ENCODE measurements around the gene SLC13A2. TPM values are rescaled to one million over a fixed set of nuclear protein-coding genes. Genes with fewer than 3 reads are reported as not detected.

SLC13A2 gene
- total and polyA plus RNA-seq, 2 of the 4 experiments (the other 2 are of a cell fraction), result not detected

DNA sequence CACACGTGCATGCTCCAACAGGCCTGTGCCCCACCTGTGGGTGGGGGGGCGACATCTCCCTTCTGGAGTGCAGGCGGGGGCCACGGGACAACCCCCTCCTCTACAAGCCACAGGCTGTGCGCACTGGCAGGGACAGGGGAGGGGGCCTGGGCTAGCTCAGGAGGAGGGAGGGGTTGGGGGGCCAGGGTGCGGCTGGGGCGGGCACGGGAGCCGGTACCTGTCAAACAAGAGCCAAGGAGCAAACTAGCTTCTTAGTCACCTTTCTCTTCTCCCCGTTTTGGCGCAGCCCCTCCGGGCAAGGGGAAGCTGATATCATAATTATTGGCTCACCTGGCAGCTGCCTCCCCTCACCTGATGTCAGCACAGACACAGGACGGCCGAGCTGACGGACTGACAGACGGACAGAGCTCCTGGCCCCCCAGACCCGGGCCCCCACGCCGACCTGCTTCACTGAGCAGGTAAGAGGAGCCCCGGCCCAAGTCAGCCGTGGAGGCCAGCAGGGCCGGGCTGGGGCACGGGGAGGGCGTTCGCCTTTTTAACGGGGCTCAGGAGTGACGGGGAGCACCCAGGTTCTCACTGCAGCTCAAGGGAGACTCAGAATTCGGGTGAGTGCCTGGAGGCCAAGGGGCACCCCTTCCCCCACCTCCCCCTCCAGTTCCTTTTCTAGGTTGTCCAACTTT is 32.7 kb downstream of the SLC13A2 start, which contains the start of gene FOXN1:
FOXN1 (plus strand) TSS at position 363 of the 680 bp plus-strand sequence. CDS start 17,622 bp downstream, outside the sequence.
- dilution Hi-C loops (cut with HindIII; ENCODE audit: low sequenced_read_pairs, unreplicated experiment), result no loop called here
- no TSS peak for BruUV-seq (replicated peaks)
- Histone ChIP-seq H4K8ac (ENCODE audit: low read depth in 2 of 2, low read length in 2 of 2) (no peak within 1 kb of the TSS), H3K23ac (ENCODE audit: low read depth, low read length) (no peak within 1 kb of the TSS), H2BK15ac (ENCODE audit: low read depth, low read length) (no peak within 1 kb of the TSS), H3K14ac (replicated peaks; ENCODE audit: low read depth, low read length) (no peak within 1 kb of the TSS), H3K79me1 (ENCODE audit: low read depth in 1 of 2, low read length in 2 of 2) (no peaks in the 10 kb centered on the region), H2AK5ac (ENCODE audit: low read depth, low read length) (no peak within 1 kb of the TSS), H3K27me3 (ENCODE audit: control insufficient read depth, insufficient read depth, low read length) (peaks cover 84% of the 10 kb centered on the region), H2AFZ (replicated peaks; ENCODE audit: low read length, poor library complexity) (no peak within 1 kb of the TSS), H3K4me3 (ENCODE audit: insufficient read depth, low read depth, low read length) (no peak within 1 kb of the TSS), H3K27ac (ENCODE audit: insufficient read depth, low read length) (no peak within 1 kb of the TSS), H4K5ac (ENCODE audit: low read depth, low read length) (no peak within 1 kb of the TSS), H2BK20ac (ENCODE audit: low read depth, low read length) (no peak within 1 kb of the TSS), H3K18ac (ENCODE audit: low read depth, low read length) (no peak within 1 kb of the TSS), H3K36me3 (ENCODE audit: control insufficient read depth, insufficient read depth, low read length) (no peaks in the 10 kb centered on the region), H2BK5ac (ENCODE audit: low read depth, low read length, poor library complexity, severe bottlenecking) (no peak within 1 kb of the TSS), H4K20me1 (ENCODE audit: insufficient read depth, low read length) (no peaks in the 10 kb centered on the region), H3K4ac (ENCODE audit: low read depth, low read length) (no peak within 1 kb of the TSS), H3K9ac (ENCODE audit: low read depth, low read length) (no peak within 1 kb of the TSS), H2AK9ac (replicated peaks; ENCODE audit: low read depth, low read length, poor library complexity) (no peak within 1 kb of the TSS), H3K4me2 (ENCODE audit: low read depth, low read length) (no peak within 1 kb of the TSS), H2BK120ac (ENCODE audit: low read depth, low read length) (no peak within 1 kb of the TSS), H3K4me1 (ENCODE audit: control insufficient read depth, insufficient read depth, low read length) (no peaks in the 10 kb centered on the region), H4K91ac (ENCODE audit: insufficient read depth, low read depth, low read length) (no peak within 1 kb of the TSS), H3K9me1 (ENCODE audit: insufficient read depth, low read length) (0 out of 2 replicates have a peak, but pooled peaks cover 9% of the 10 kb centered on the region), H3K56ac (ENCODE audit: extremely low read depth, insufficient read depth, low read length) (no peak within 1 kb of the TSS), H3K9me3 (ENCODE audit: control insufficient read depth, insufficient read depth, low read length) (no peaks in the 10 kb centered on the region)
- ChIA-PET CTCF (no interaction called here), POLR2A (ENCODE audit: unreplicated experiment) (no interaction called here)
- in situ Hi-C loops (cut with MboI; ENCODE audit: low sequenced_read_pairs), result no loop called here
- DNase-seq (no peak), ATAC-seq (ENCODE audit: low read depth) (no peak)
- TF ChIP-seq RAD21 (IDR thresholded peaks at IDR 0.05; ENCODE audit: low read length), result no peak
- TF ChIP-seq, protein P1, sequence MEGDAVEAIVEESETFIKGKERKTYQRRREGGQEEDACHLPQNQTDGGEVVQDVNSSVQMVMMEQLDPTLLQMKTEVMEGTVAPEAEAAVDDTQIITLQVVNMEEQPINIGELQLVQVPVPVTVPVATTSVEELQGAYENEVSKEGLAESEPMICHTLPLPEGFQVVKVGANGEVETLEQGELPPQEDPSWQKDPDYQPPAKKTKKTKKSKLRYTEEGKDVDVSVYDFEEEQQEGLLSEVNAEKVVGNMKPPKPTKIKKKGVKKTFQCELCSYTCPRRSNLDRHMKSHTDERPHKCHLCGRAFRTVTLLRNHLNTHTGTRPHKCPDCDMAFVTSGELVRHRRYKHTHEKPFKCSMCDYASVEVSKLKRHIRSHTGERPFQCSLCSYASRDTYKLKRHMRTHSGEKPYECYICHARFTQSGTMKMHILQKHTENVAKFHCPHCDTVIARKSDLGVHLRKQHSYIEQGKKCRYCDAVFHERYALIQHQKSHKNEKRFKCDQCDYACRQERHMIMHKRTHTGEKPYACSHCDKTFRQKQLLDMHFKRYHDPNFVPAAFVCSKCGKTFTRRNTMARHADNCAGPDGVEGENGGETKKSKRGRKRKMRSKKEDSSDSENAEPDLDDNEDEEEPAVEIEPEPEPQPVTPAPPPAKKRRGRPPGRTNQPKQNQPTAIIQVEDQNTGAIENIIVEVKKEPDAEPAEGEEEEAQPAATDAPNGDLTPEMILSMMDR (conservative IDR thresholded peaks at IDR 0.05; ENCODE audit: low read depth, low read length), result no peak
- TF ChIP-seq USF2 (IDR thresholded peaks at IDR 0.05; ENCODE audit: low read depth, low read length), result no peak
- TF ChIP-seq RFX5 (IDR thresholded peaks at IDR 0.05; ENCODE audit: low read depth, low read length), result no peak
- no peak for TF ChIP-seq CEBPB (IDR thresholded peaks at IDR 0.05; ENCODE audit: low read depth, low read length)
- TF ChIP-seq CHD1 (IDR thresholded peaks at IDR 0.05; ENCODE audit: low read depth, low read length), result no peak
- no peak for TF ChIP-seq MXI1 (IDR thresholded peaks at IDR 0.05; ENCODE audit: borderline replicate concordance, low read depth, low read length)
- no peak for TF ChIP-seq MAFK (IDR thresholded peaks at IDR 0.05; ENCODE audit: low read depth, low read length)
- TF ChIP-seq, protein P2, sequence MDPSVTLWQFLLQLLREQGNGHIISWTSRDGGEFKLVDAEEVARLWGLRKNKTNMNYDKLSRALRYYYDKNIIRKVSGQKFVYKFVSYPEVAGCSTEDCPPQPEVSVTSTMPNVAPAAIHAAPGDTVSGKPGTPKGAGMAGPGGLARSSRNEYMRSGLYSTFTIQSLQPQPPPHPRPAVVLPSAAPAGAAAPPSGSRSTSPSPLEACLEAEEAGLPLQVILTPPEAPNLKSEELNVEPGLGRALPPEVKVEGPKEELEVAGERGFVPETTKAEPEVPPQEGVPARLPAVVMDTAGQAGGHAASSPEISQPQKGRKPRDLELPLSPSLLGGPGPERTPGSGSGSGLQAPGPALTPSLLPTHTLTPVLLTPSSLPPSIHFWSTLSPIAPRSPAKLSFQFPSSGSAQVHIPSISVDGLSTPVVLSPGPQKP (IDR thresholded peaks at IDR 0.05; ENCODE audit: borderline replicate concordance, low read depth, low read length), result no peak
- no peak for TF ChIP-seq RCOR1 (IDR thresholded peaks at IDR 0.05; ENCODE audit: insufficient replicate concordance, low read length)
- TF ChIP-seq SMC3 (IDR thresholded peaks at IDR 0.05; ENCODE audit: low read depth, low read length), result no peak
- TF ChIP-seq NFE2L2 (IDR thresholded peaks at IDR 0.05; ENCODE audit: low read depth, low read length), result no peak
- 70% methylated on average over 9 of the region's 28 CpGs; no CpG with 5 or more reads in 1 of the 2 experiments for WGBS, 2 experiments (ENCODE audit: extremely low coverage in 2 of 2, insufficient read length in 1 of 2)
- intact Hi-C loops (cut with micrococcal nuclease), result no loop called here
